HuH-7 (cell line): ENCODE measurements around the gene PROK1.

Source experiments
- DNase-seq: peaks from one replicate; pipeline ENCODE4 v3.0.0; 2011; ENCODE audit warnings: low spot score

Gene PROK1

GRCh38 chr1:110465038-110465813, 14.3 kb downstream of the PROK1 start:
- no peak for DNase-seq

GRCh38 chr1:110465814-110466380, 14.9 kb downstream of the PROK1 start:
- DNase-seq: no peak

GRCh38 chr1:110466646-110467280, 15.8 kb downstream of the PROK1 start:
- DNase-seq: no peak

- DNase-seq: no peak
Observed at GRCh38 chr1:110471131-110471530, 20.2 kb downstream of the PROK1 start.

GRCh38 chr1:110472546-110472945, 21.6 kb downstream of the PROK1 start:
- DNase-seq: no peak

GRCh38 chr1:110474444-110474843, 23.5 kb downstream of the PROK1 start:
- no peak for DNase-seq

GRCh38 chr1:110475362-110476027, 24.5 kb downstream of the PROK1 start:
- peak; percentile 29 for DNase-seq

GRCh38 chr1:110476028-110476765, 25.2 kb downstream of the PROK1 start:
- no peak for DNase-seq

GRCh38 chr1:110477041-110477440, 26.1 kb downstream of the PROK1 start:
- no peak for DNase-seq

- no peak for DNase-seq
Observed at GRCh38 chr1:110477445-110477957, 26.6 kb downstream of the PROK1 start.

- no peak for DNase-seq
Observed at GRCh38 chr1:110477967-110478640, 27.2 kb downstream of the PROK1 start.

- no peak for DNase-seq
Observed at GRCh38 chr1:110478886-110479285, 27.9 kb downstream of the PROK1 start.

- no peak for DNase-seq
Observed at GRCh38 chr1:110480356-110481096, 29.6 kb downstream of the PROK1 start.

- no peak for DNase-seq
Observed at GRCh38 chr1:110481968-110482623, 31.1 kb downstream of the PROK1 start.

- no peak for DNase-seq
Observed at GRCh38 chr1:110482662-110483307, 31.8 kb downstream of the PROK1 start.

GRCh38 chr1:110483308-110483685, 32.3 kb downstream of the PROK1 start:
- DNase-seq: no peak

- DNase-seq: no peak
Observed at GRCh38 chr1:110484801-110485200, 33.9 kb downstream of the PROK1 start.

GRCh38 chr1:110485725-110486124, 34.8 kb downstream of the PROK1 start:
- DNase-seq: no peak

GRCh38 chr1:110487726-110488125, 36.8 kb downstream of the PROK1 start:
- no peak for DNase-seq

- DNase-seq: no peak
Observed at GRCh38 chr1:110488161-110488560, 37.2 kb downstream of the PROK1 start.
